ENCODE data around the gene AIFM1.

AIFM1 gene

DNA sequence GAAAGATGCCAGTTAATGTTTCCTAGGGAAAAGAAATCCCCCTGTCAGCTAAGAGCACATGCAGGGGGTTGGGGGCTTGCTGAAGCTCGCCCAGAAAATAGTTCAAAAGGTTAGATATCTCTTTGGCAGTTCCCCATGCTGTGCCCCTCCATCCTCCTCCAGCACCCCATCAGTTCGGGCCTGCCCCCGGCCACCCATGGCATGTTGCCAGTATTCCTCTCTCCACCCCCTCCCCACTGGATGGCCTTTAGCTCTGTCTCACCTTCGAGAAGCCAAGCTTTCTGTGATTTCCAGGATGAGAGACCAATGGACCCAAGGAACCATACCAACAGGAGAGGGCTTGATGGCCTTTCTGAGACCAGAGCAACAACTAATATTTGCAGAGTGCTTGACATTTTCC, 11.3 kb upstream of the AIFM1 start:
- no peak for TF ChIP-seq JUND (IDR thresholded peaks at IDR 0.05; ENCODE audit: low read depth)
- in situ Hi-C loops (cut with HindIII; ENCODE audit: low pct_unique_long_range_greater_than_20kb, low sequenced_read_pairs) = no loop called here
- DNase-seq (ENCODE audit: low read depth in 1 of 2, low spot score in 1 of 2) = no peak

DNA sequence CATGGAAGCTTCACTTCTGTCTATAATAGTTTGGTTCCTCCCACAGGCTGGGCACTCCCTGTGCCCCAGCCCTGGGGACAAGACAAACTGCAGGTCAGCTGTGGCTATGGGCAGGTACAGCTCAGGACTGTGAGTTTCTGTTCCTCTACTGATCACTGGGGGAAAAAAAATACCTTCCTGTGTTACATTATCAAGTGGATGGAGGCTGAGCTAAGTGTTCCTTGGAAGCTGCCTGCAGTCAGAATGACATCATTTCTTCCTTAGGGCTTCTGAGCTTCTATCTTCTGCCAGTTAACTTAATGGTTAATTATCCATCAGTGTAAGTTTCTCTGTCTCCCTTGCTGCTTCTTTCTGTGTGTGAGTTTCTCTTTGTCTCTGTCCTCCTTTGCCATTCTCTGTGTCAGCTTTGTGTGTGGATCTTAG, 10.7 kb upstream of the AIFM1 start:
- TF ChIP-seq JUND (IDR thresholded peaks at IDR 0.05; ENCODE audit: low read depth) = no peak
- in situ Hi-C loops (cut with HindIII; ENCODE audit: low pct_unique_long_range_greater_than_20kb, low sequenced_read_pairs) = no loop called here
- DNase-seq (ENCODE audit: low read depth in 1 of 2, low spot score in 1 of 2) = no peak

DNA sequence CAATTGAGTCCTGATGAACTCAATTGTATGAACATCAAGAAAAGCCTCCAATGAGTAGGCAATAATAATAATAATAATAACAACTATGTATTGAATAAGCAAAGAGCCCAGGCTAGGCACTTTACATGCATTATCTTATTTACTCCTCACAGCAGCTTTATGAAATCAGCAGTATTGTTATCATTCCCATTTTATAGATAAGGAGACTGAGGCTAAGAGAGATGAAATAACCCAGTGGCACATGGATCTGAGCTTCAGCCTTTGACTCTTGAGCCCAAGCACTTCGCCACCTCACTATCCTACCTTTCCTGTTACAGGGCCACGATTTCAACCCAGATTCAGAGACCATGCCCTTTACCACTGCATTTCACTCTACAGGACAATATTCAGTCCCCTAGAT, 9.3 kb upstream of the AIFM1 start:
- no peak for TF ChIP-seq JUND (IDR thresholded peaks at IDR 0.05; ENCODE audit: low read depth)
- DNase-seq (ENCODE audit: low read depth in 1 of 2, low spot score in 1 of 2) = no peak
- in situ Hi-C loops (cut with HindIII; ENCODE audit: low pct_unique_long_range_greater_than_20kb, low sequenced_read_pairs) = no loop called here

DNA sequence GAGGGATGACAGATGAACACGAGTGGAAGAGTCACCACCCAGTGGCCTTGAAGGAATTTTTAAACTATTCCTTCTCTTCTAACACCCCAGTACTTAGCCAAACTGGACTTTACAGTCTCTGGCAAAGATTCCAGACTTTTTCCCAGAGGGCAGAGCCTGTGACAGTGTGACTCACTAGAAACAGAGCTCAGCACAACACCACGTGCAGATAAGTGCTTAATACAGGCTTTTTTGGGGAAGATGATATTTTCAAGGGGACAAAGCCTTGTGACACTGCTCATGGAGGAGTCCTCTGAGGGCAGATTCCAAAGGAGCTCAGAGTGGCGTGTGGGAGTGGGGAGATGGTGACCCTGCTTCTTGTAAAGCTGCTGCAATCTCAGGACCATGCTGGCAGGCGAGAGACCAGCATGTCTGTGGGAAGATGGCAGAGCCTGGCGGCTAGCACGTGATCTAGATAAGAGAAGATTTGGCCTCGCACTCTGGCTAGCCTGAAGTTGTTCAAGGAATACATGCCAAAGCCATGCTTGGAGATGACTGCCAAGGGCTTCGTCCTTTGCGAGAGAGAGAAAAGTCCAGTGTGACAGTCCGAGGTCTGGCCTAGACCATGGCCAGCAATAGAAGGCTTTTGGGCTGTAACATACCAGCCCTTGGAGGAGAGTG, 8.5 kb upstream of the AIFM1 start:
- no peak for TF ChIP-seq JUND (IDR thresholded peaks at IDR 0.05; ENCODE audit: low read depth)
- peak in 1 of 2 experiments; percentile 9 for DNase-seq (ENCODE audit: low read depth in 1 of 2, low spot score in 1 of 2)
- in situ Hi-C loops (cut with HindIII; ENCODE audit: low pct_unique_long_range_greater_than_20kb, low sequenced_read_pairs) = no loop called here

DNA sequence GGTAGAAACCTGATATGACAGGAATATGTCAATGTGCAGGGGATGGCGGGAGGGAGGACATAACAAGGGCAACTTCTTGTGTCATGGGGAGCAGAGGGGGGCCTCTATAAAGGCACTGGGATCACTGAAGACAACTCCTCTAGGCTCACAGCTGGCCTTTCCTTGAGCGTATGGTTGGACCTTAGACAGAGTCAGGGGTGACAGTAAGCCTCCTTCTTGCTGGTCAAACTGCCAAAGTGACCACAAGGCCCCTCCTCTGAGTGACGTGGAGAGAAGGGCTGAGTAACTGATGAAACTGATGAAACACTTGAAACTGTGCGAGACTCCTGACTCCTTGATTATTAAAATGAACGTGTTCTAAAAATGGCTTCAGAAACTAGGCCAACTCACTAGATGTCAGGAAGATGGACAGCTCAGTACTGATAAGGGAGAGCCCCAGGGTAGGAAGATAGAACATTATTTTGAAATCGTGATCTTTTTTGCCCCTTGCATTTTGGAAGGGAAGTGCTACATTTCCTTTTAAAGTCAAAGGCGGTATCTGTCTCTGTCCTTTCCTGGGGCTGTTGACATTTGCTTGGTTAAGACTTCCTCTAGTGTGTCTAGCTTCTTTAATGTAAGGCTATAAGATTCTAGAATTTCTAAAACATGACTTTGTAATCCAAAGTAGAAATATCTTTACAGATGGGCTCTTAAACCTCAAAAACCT, 7.7 kb upstream of the AIFM1 start:
- in situ Hi-C loops (cut with HindIII; ENCODE audit: low pct_unique_long_range_greater_than_20kb, low sequenced_read_pairs) = no loop called here
- peak in 1 of 2 experiments; percentile 26 for DNase-seq (ENCODE audit: low read depth in 1 of 2, low spot score in 1 of 2)
- TF ChIP-seq JUND (IDR thresholded peaks at IDR 0.05; ENCODE audit: low read depth) = no peak

DNA sequence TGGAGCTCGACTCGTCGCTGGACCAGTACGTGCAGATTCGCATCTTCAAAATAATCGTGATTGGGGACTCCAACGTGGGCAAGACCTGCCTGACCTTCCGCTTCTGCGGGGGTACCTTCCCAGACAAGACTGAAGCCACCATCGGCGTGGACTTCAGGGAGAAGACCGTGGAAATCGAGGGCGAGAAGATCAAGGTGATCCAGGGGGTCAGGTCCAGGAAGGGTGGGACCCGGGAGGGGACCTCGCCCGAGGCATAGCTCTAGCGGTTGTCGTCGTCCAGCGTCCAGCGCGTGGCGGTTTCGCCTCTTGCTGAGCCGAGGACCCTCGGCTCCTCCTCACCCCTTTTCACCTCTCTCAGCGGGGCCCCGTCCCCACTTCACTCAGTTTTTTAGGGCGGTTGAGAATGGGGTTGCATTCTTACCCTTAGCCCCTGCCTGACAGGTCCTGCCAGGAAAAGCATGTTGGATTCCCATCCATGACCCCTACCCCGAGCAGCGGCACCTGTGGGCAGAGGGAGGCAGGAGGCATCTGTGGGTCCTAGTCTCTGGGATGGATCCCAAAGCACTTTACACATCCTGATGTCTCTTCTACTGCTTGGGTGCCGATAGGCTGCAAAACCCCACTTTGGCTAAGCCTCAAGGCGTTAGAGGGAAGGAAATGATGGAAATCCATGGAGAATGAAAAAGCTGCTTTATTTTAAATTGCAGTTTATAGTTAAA, 6.6 kb upstream of the AIFM1 start:
- no peak for TF ChIP-seq JUND (IDR thresholded peaks at IDR 0.05; ENCODE audit: low read depth)
- in situ Hi-C loops (cut with HindIII; ENCODE audit: low pct_unique_long_range_greater_than_20kb, low sequenced_read_pairs) = no loop called here
- no peak for DNase-seq (ENCODE audit: low read depth in 1 of 2, low spot score in 1 of 2)

DNA sequence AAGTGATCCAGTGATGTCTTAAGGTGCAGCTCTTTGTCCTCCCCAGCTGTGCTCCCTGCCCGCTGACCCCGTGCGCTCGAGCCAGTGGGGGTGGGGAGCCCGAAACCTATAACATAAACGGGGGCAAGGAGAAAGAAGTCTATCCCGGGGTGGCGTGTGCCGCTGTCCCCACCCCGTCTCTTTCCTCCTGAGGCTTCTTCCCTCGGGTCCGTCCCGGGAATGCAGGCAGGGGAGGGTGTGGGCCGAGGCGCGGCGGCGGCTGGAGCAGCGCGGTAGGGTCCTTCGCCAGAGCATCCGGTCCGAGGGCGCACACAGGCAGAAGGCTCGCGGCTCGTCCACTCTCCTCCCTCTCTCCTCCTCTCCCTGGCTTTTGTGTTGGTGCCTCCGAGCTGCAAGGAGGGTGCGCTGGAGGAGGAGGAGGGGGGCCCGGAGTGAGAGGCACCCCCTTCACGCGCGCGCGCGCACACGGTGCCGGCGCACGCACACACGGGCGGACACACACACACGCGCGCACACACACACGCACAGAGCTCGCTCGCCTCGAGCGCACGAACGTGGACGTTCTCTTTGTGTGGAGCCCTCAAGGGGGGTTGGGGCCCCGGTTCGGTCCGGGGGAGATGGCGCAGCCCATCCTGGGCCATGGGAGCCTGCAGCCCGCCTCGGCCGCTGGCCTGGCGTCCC, 5.9 kb upstream of the AIFM1 start, which contains the start of gene RAB33A:
RAB33A (plus strand) TSS at position 517 of the 681 bp plus-strand sequence; CDS start at position 618, 101 bp downstream.
- in situ Hi-C loops (cut with HindIII; ENCODE audit: low pct_unique_long_range_greater_than_20kb, low sequenced_read_pairs) = no loop called here

DNA sequence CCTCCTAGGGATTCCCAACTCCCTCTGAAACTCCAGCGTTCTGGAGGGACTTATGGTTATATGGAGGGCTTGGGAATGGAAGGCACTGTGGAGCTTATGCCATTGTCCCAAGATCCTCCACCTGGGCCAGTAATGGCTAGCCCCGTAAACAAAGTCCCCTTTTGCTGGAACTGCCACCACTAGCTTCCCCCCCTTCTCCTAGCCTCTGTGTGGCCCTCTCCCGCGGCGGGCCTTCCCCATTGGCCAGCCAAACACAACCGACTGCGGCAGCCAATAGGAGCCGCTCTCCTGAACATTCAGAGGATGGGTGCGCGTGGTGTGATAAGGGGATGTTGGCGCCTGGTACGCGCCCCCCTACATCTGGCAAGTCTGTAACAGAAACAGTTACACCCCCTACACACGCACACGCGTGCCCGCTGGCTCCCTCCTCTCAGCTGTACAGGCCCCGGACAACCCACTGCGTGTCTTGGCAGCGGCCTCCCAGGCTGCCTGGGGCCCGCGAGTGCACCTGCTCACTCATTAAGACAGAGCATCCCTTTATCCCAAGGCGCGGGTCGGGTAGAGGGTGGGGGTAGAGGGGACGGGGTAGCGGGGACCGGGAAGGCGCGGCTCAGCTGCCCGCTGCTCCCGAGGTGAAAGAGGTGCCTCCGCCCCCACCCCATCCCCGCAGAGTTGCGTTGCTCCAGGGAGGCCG, 5.3 kb upstream of the AIFM1 start:
- in situ Hi-C loops (cut with HindIII; ENCODE audit: low pct_unique_long_range_greater_than_20kb, low sequenced_read_pairs) = no loop called here
- TF ChIP-seq JUND (IDR thresholded peaks at IDR 0.05; ENCODE audit: low read depth) = no peak
- no peak for DNase-seq (ENCODE audit: low read depth in 1 of 2, low spot score in 1 of 2)

More for the DNA sequence above, 5.9 kb upstream of the AIFM1 start, which contains the start of gene RAB33A:
- DNase-seq (ENCODE audit: low read depth in 1 of 2, low spot score in 1 of 2) = no peak
- TF ChIP-seq JUND (IDR thresholded peaks at IDR 0.05; ENCODE audit: low read depth) = no peak

DNA sequence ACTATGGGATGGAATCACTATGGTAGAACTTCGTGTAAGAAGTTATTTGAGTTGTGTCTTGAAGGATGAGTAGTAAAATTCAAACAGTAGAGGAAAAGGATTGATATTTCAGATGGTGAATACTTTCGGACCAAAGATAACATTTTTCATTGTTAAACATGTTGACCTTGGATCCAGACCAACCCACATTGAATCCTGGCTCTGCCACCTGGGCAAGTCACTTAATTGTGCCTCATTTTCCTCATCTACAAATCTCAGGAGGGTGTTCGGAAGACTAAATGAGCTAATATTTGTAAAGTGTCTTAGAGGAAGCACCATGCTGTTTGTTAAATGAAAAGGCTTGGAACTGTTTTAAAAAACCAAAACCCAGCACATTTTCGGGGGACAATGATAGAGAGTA, 1.4 kb upstream of the AIFM1 start:
- no peak for TF ChIP-seq JUND (IDR thresholded peaks at IDR 0.05; ENCODE audit: low read depth)
- in situ Hi-C loops (cut with HindIII; ENCODE audit: low pct_unique_long_range_greater_than_20kb, low sequenced_read_pairs) = no loop called here
- no peak for DNase-seq (ENCODE audit: low read depth in 1 of 2, low spot score in 1 of 2)

DNA sequence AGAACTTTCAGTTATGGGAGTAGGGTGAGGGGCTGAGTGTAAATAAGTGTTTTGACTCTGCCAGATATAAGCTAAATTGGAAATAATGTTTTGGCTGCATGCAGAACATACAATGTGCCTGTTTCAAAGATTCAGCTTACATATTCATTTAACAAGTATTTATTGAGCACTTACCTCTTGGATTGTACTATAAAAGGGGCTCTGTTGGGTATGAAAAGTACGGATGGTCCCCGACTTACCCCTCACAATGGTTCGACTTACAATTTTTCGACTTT, 799 bp upstream of the AIFM1 start:
- DNase-seq (ENCODE audit: low read depth in 1 of 2, low spot score in 1 of 2) = no peak
- no peak for TF ChIP-seq JUND (IDR thresholded peaks at IDR 0.05; ENCODE audit: low read depth)
- in situ Hi-C loops (cut with HindIII; ENCODE audit: low pct_unique_long_range_greater_than_20kb, low sequenced_read_pairs) = no loop called here

DNA sequence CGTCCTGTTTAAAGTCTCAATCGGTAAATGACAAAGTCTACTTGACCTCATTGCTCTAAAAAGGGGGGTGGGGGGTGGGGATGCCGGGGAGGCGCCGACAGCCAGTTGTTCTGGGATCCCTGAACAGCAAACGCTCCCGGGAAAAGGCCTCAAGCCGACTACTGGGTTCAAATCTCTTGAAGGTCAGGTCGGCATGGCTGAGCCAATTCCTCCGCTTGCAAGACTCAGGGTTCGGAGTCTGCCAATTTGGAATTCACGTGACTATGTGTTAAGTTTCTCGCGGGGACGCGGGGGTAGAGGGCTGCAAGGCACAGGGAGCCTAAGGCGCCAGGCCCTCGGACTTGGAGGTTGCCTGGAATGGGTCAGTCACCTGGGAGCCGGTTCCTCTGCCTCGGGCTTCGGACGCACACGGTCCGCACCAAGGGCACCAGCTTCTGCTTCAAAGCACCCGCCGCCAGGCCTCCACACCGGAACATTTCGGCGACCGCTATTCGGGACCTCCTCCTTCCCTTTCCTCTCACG, 399 bp downstream of the AIFM1 start:
- in situ Hi-C loops (cut with HindIII; ENCODE audit: low pct_unique_long_range_greater_than_20kb, low sequenced_read_pairs) = no loop called here
- TF ChIP-seq JUND (IDR thresholded peaks at IDR 0.05; ENCODE audit: low read depth) = no peak
- no peak for DNase-seq (ENCODE audit: low read depth in 1 of 2, low spot score in 1 of 2)

DNA sequence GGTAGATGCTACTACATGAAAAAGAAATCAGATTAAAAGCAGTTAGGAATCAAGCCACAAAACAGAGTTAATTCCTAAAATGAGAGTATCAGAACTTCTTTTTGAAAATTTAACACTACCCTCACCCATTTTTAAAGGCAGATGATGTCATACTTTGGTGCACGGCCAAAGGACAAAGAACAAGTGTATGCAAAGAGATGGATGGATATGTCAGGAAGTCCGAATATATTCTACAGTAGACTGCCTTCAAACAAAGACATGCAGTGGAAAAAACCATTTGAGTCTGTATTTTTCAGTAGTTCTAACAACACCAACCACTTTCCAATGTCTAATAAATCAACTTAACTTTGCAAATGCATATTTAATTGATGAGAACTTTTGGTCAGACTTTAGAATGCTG, 2.2 kb downstream of the AIFM1 start:
- no peak for TF ChIP-seq JUND (IDR thresholded peaks at IDR 0.05; ENCODE audit: low read depth)
- no peak for DNase-seq (ENCODE audit: low read depth in 1 of 2, low spot score in 1 of 2)
- in situ Hi-C loops (cut with HindIII; ENCODE audit: low pct_unique_long_range_greater_than_20kb, low sequenced_read_pairs) = no loop called here
